ENCODE data around the gene QRICH2.

GRCh38 chr17:76241691-76242255 is 66.3 kb downstream of the QRICH2 start:
- TF ChIP-seq CTCF (IDR thresholded peaks at IDR 0.05) (no peak), POLR2A (IDR thresholded peaks at IDR 0.05) (no peak)

All from testis (tissue), 2 donors.